B cell (primary cell): ENCODE measurements around the gene CMIP. TPM values are rescaled to one million over a fixed set of nuclear protein-coding genes. Genes with fewer than 3 reads are reported as not detected.

ENCODE experiments used
- ATAC-seq: fragments of 200-7000 bp; cut with Tn5 transposase; one replicate; pipeline ENCODE4 v1.10.0; 2021; ENCODE audit warnings: low read depth, mild to moderate bottlenecking, moderate number of reproducible peaks, moderate library complexity
- CTCF ChIA-PET: fragments of 350-600 bp; sonication (Branson Sonifier 250); formaldehyde crosslinking; loops from one replicate; lab custom pipeline; 2021; ENCODE audit warnings: antibody characterized with exemption, inconsistent platforms; lab: Charles Lee
- POLR2A ChIA-PET: fragments of 350-600 bp; sonication (Branson Sonifier 250); formaldehyde crosslinking; loops from one replicate; lab custom pipeline; 2021; ENCODE audit warnings: antibody characterized with exemption; lab: Charles Lee
- DNase-seq: peaks from one replicate; pipeline ENCODE4 v3.0.0; 2013
- H2AFZ ChIP-seq: 2 replicates; pipeline ENCODE4 v1.6.1; 2012; ENCODE audit warnings: mild to moderate bottlenecking, low read depth, low read length; ENCODE audit not compliant: insufficient read depth, poor library complexity, severe bottlenecking
- H3K27ac ChIP-seq, 2 donors: 1 replicate in 1 of 2; 2 replicates in 1 of 2; pipeline ENCODE4 v1.5.1; 2012 to 2013; ENCODE audit warnings: low read length in 2 of 2, mild to moderate bottlenecking in 2 of 2, moderate library complexity in 1 of 2
- H3K27me3 ChIP-seq, 4 experiments: fragments of 200-600 bp in 1 of 4; sonication (generic) in 1 of 4; replicated peaks in 1 of 4; 1 replicate in 2 of 4; 2 replicates in 2 of 4; pipeline versions ENCODE4 v1.6.1 to v1.7.0; 2013 to 2016; ENCODE audit warnings: low read length in 3 of 4, mild to moderate bottlenecking in 2 of 4, mixed read lengths in 1 of 4, moderate library complexity in 1 of 4; ENCODE audit not compliant: insufficient read depth in 4 of 4, control insufficient read depth in 3 of 4; ENCODE audit errors: control extremely low read depth in 1 of 4
- H3K36me3 ChIP-seq, 2 experiments: replicated peaks in 1 of 2; 1 replicate in 1 of 2; 2 replicates in 1 of 2; pipeline versions ENCODE4 v1.6.1 to v1.7.1; 2013; ENCODE audit warnings: low read length in 1 of 2; ENCODE audit not compliant: insufficient read depth in 2 of 2, control insufficient read depth in 1 of 2; ENCODE audit errors: control extremely low read depth in 1 of 2, extremely low read depth in 1 of 2
- H3K4me1 ChIP-seq, 2 donors: fragments of 200-600 bp in 1 of 2; sonication (generic) in 1 of 2; 1 replicate in 1 of 2; 2 replicates in 1 of 2; pipeline versions ENCODE4 v1.5.1 to v1.6.1; 2013 to 2017; ENCODE audit warnings: low read length in 2 of 2; ENCODE audit not compliant: control insufficient read depth in 2 of 2, insufficient read depth in 2 of 2
- H3K4me2 ChIP-seq: replicated peaks from 2 replicates; pipeline ENCODE3; 2012; ENCODE audit warnings: mild to moderate bottlenecking, low read depth, low read length; ENCODE audit not compliant: poor library complexity, severe bottlenecking
- H3K4me3 ChIP-seq, 5 experiments: fragments of 200-600 bp in 1 of 5; sonication (generic) in 1 of 5; 1 replicate in 3 of 5; 2 replicates in 2 of 5; pipeline versions ENCODE4 v1.5.1 to v1.7.0; 2011 to 2016; ENCODE audit warnings: low read length in 4 of 5, mild to moderate bottlenecking in 4 of 5, low read depth in 2 of 5, control low read depth in 1 of 5, moderate library complexity in 1 of 5; ENCODE audit not compliant: insufficient read depth in 1 of 5; ENCODE audit errors: control extremely low read depth in 1 of 5, extremely low read depth in 1 of 5
- H3K79me2 ChIP-seq: fragments of 200-600 bp; sonication (generic); one replicate; pipeline ENCODE4 v1.6.0; 2016; ENCODE audit warnings: low read length; ENCODE audit not compliant: control insufficient read depth, insufficient read depth
- H3K9ac ChIP-seq: fragments of 200-600 bp; sonication (generic); 2 replicates; pipeline ENCODE4 v1.6.1; 2017; ENCODE audit warnings: mild to moderate bottlenecking, low read length, moderate library complexity
- H3K9me3 ChIP-seq, 3 donors: one replicate each; pipeline versions ENCODE4 v1.6.1 to v1.7.1; 2013; ENCODE audit warnings: low read length in 2 of 3; ENCODE audit not compliant: control insufficient read depth in 2 of 3, insufficient read depth in 1 of 3; ENCODE audit errors: control extremely low read depth in 1 of 3
- H4K20me1 ChIP-seq: 2 replicates; pipeline ENCODE4 v1.6.0; 2012; ENCODE audit warnings: mild to moderate bottlenecking, low read length; ENCODE audit not compliant: insufficient read depth, control insufficient read depth, poor library complexity, severe bottlenecking
- H3K27ac Mint-ChIP-seq: one replicate; pipeline ENCODE4 v1.8.0; 2021; ENCODE audit warnings: mixed read lengths
- H3K27me3 Mint-ChIP-seq: one replicate; pipeline ENCODE4 v1.8.0; 2021; ENCODE audit warnings: mixed read lengths
- H3K4me1 Mint-ChIP-seq: one replicate; pipeline ENCODE4 v1.8.0; 2021; ENCODE audit warnings: mixed read lengths
- H3K4me3 Mint-ChIP-seq: one replicate; pipeline ENCODE4 v1.8.0; 2021; ENCODE audit warnings: mixed read lengths
- H3K9me3 Mint-ChIP-seq: one replicate; pipeline ENCODE4 v1.8.0; 2022; ENCODE audit warnings: mixed read lengths; ENCODE audit not compliant: insufficient read depth
- EZH2 ChIP-seq: IDR thresholded peaks from 2 replicates; pipeline ENCODE4 v1.6.1; 2012; ENCODE audit warnings: borderline replicate concordance, low read depth, mild to moderate bottlenecking, moderate library complexity, low read length; ENCODE audit not compliant: insufficient read depth, poor library complexity, severe bottlenecking
- WGBS: methylation state at CpG from one replicate; pipeline ENCODE4 v1.1.5; 2013; ENCODE audit warnings: missing lambda C conversion rate; ENCODE audit not compliant: insufficient coverage; 5-methylcytosine and 5-hydroxymethylcytosine counted together
- intact Hi-C: fragments of 100-400 bp; cut with micrococcal nuclease; formaldehyde crosslinking; loops from one replicate; pipeline ENCODE4 v1.10.0; 2022
- polyA plus RNA-seq: library from polyadenylated mRNA; depleted of rRNA; stranded (reverse); fragments of >200 nt; gene quantifications from 2 replicates; pipeline ENCODE4 v1.2.3, GENCODE V29; 2012
- total RNA-seq, 2 donors: library from RNA; stranded (reverse); fragments of 120-200 nt in 1 of 2; gene quantifications; 1 replicate in 1 of 2; 2 replicates in 1 of 2; pipeline versions ENCODE4 v1.2.3 to v1.2.4, GENCODE V29; 2013 to 2022
- TF ChIP-seq, protein P1 (sequence below): fragments of 200-600 bp; IDR thresholded peaks from one replicate; pipeline ENCODE4 v1.8.0; 2022; ENCODE audit warnings: antibody characterized with exemption, mild to moderate bottlenecking

Gene CMIP
- total and polyA plus RNA-seq, 2 donors (not counting 1 experiment from before 2014, with no cell fraction given) = 27.1 to 155 TPM

DNA sequence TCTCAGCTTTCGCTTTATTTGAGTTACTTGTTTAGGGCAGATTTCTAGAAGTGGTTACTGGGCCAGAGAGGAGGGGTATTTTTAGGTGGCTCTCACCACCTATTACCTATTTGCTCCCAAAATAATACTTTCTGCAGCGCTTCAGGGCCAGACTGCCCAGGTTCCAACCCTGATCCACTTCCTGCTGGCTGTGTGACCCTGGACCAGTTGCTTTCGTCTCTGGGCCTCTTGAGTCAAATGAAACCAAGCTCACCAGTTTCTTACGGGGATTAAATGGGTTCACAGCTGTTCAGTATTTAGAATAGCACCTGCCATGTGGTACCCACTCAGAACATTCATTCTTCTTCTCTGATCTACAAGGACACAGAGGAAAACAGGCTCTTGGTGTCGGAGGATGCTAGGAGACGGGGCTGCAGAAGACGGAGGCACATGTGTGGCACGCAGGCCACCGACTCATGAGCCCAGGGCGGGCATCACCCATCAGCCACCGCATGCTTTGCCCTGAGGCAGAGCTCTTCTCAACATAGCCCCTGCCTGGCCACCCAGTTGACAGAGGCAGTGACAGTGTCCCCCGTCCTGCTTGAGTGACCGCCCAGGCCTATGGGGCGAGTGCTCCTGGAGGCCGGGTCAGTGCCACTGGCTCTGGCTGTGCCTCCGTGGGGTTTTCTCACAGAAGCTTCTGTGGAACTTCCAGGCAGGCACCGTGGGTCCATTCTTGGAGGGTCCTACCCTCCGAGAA lies 185.5 kb downstream of the CMIP start:
- Histone ChIP-seq H2AFZ (no peak overlapping the region), H3K4me3 (no peak overlapping the region), H4K20me1 (peaks cover 67% of the 10 kb centered on the region), H3K79me2 (peaks cover 97% of the 10 kb centered on the region), H3K27me3 (no peaks in the 10 kb centered on the region), H3K27ac (no peak overlapping the region), H3K9ac (no peak overlapping the region), H3K4me1 (peaks cover 3 to 8% of the 10 kb centered on the region in 2 donors), H3K36me3 (peaks cover 4 to 11% of the 10 kb centered on the region in 2 experiments), H3K9me3 (no peaks in the 10 kb centered on the region), H3K4me2 (no peak overlapping the region)
- no peak for DNase-seq
- intact Hi-C loops = loop anchor here (10.0 kb wide), 1 partner anchor 245 kb away; no protein-coding TSS in a partner anchor
- H3K4me3 Mint-ChIP-seq = no peak overlapping the region
- TF ChIP-seq, protein P1, sequence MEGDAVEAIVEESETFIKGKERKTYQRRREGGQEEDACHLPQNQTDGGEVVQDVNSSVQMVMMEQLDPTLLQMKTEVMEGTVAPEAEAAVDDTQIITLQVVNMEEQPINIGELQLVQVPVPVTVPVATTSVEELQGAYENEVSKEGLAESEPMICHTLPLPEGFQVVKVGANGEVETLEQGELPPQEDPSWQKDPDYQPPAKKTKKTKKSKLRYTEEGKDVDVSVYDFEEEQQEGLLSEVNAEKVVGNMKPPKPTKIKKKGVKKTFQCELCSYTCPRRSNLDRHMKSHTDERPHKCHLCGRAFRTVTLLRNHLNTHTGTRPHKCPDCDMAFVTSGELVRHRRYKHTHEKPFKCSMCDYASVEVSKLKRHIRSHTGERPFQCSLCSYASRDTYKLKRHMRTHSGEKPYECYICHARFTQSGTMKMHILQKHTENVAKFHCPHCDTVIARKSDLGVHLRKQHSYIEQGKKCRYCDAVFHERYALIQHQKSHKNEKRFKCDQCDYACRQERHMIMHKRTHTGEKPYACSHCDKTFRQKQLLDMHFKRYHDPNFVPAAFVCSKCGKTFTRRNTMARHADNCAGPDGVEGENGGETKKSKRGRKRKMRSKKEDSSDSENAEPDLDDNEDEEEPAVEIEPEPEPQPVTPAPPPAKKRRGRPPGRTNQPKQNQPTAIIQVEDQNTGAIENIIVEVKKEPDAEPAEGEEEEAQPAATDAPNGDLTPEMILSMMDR = no peak
- TF ChIP-seq EZH2 = no peak
- ATAC-seq = no peak
- H3K27ac Mint-ChIP-seq = no peak overlapping the region
- H3K4me1 Mint-ChIP-seq = peaks cover 28% of the 10 kb centered on the region
- WGBS = 98% methylated on average over 17 of the region's 18 CpGs
- CTCF ChIA-PET = interaction anchor here (1.8 kb wide), 1 partner anchor 8 kb away, joined by 5 read pairs; no protein-coding TSS in a partner anchor
- H3K27me3 Mint-ChIP-seq = no peaks in the 10 kb centered on the region
- POLR2A ChIA-PET = no interaction called here
- H3K9me3 Mint-ChIP-seq = no peaks in the 10 kb centered on the region

DNA sequence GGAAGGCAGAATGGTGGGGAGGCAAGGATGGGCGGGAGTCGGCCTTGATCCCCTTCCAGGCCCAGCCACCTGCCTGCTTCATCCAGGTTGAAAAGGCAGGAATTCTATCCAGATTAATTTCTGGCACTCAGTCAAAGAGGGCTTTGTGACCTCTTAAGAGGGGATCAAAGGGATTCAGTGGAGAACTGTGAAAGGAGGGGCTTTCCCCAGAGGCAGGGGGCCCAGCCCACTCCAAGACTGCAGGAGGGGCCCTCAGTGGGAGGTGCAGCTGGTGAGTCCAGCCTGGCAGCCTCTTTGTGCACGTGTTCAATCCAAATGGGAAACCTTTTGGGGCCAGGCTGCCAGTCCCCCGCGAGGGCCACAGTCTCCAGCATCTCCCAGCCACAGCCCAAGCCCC lies 186.0 kb downstream of the CMIP start:
- Histone ChIP-seq H3K36me3 (peaks cover 4 to 11% of the 10 kb centered on the region in 2 experiments), H3K27ac (no peak overlapping the region), H2AFZ (no peak overlapping the region), H3K4me1 (peaks cover 0 to 2% of the 10 kb centered on the region in 2 donors), H3K4me2 (no peak overlapping the region), H3K9ac (no peak overlapping the region), H4K20me1 (peaks cover 67% of the 10 kb centered on the region), H3K9me3 (no peaks in the 10 kb centered on the region), H3K4me3 (no peak overlapping the region), H3K79me2 (peaks cover 97% of the 10 kb centered on the region), H3K27me3 (no peaks in the 10 kb centered on the region)
- Mint-ChIP-seq H3K9me3 (no peaks in the 10 kb centered on the region), H3K27me3 (no peaks in the 10 kb centered on the region), H3K4me1 (peaks cover 28% of the 10 kb centered on the region), H3K4me3 (no peak overlapping the region), H3K27ac (no peak overlapping the region)
- intact Hi-C loops = no loop called here
- POLR2A ChIA-PET = no interaction called here
- TF ChIP-seq, protein P1 = no peak
- TF ChIP-seq EZH2 = no peak
- DNase-seq (no peak), ATAC-seq (no peak)
- CTCF ChIA-PET = interaction anchor here (1.8 kb wide), 2 partner anchors 8 to 11 kb away, joined by 5 read pairs; no protein-coding TSS in a partner anchor
- WGBS = 100% methylated on average over 2 of the region's 5 CpGs
